ENCODE results near the gene ZNF20. TPM values are rescaled to one million over a fixed set of nuclear protein-coding genes. Genes with fewer than 3 reads are reported as not detected.

Gene ZNF20
- total RNA-seq (2014; rRNA removed; shearing (Covaris generic)): 2.7 and 4.1 TPM in 2 replicates

- Histone ChIP-seq H3K4me3 (ENCODE audit: insufficient read depth, low read depth, low read length) (peak within 1 kb of the TSS; percentile 75), H3K27me3 (ENCODE audit: control insufficient read depth, insufficient read depth, low read length) (no peaks in the 10 kb centered on the region), H3K36me3 (replicated peaks; ENCODE audit: control insufficient read depth, insufficient read depth, low read length) (peaks cover 11% of the 10 kb centered on the region)
- peak; percentile 97 for DNase-seq
These were observed at the start of gene ZNF20 for GRCh38 chr19:12139885-12140544. Gene ZNF20 (minus strand): TSS chr19:12140350. CDS start chr19:12140182, 168 bp downstream.

- H3K36me3 ChIP-seq (replicated peaks; ENCODE audit: control insufficient read depth, insufficient read depth, low read length): peaks cover 19% of the 10 kb centered on the region
- H3K4me3 ChIP-seq (ENCODE audit: insufficient read depth, low read depth, low read length): no peak overlapping the region
- H3K27me3 ChIP-seq (ENCODE audit: control insufficient read depth, insufficient read depth, low read length): no peaks in the 10 kb centered on the region
- no peak for DNase-seq
These were observed 47.5 kb upstream of the ZNF20 start for GRCh38 chr19:12187625-12188024.

- no peak for DNase-seq
- Histone ChIP-seq H3K27me3 (ENCODE audit: control insufficient read depth, insufficient read depth, low read length) (no peaks in the 10 kb centered on the region), H3K4me3 (ENCODE audit: insufficient read depth, low read depth, low read length) (no peak overlapping the region), H3K36me3 (replicated peaks; ENCODE audit: control insufficient read depth, insufficient read depth, low read length) (no peaks in the 10 kb centered on the region)
These were observed 40.2 kb upstream of the ZNF20 start for GRCh38 chr19:12180377-12180776.

GRCh38 chr19:12166626-12167025 is 26.5 kb upstream of the ZNF20 start:
- Histone ChIP-seq H3K4me3 (ENCODE audit: insufficient read depth, low read depth, low read length) (no peak overlapping the region), H3K27me3 (ENCODE audit: control insufficient read depth, insufficient read depth, low read length) (no peaks in the 10 kb centered on the region), H3K36me3 (replicated peaks; ENCODE audit: control insufficient read depth, insufficient read depth, low read length) (no peaks in the 10 kb centered on the region; the same call in 1 of the 2 replicates)
- DNase-seq: no peak

GRCh38 chr19:12163826-12164225 is 23.7 kb upstream of the ZNF20 start:
- no peaks in the 10 kb centered on the region for H3K36me3 ChIP-seq (replicated peaks; ENCODE audit: control insufficient read depth, insufficient read depth, low read length)
- peak overlapping the region; percentile 83 for H3K4me3 ChIP-seq (ENCODE audit: insufficient read depth, low read depth, low read length)
- DNase-seq: peak; percentile 36
- no peaks in the 10 kb centered on the region for H3K27me3 ChIP-seq (ENCODE audit: control insufficient read depth, insufficient read depth, low read length)

GRCh38 chr19:12162882-12163806 is 23.0 kb upstream of the ZNF20 start, which contains the start of gene ZNF136:
Gene ZNF136 (plus strand): TSS chr19:12163096. CDS start chr19:12163204, 108 bp downstream.
- DNase-seq: peak; percentile 98
- peak within 1 kb of the TSS; percentile 83 for H3K4me3 ChIP-seq (ENCODE audit: insufficient read depth, low read depth, low read length)
- H3K27me3 ChIP-seq (ENCODE audit: control insufficient read depth, insufficient read depth, low read length): no peaks in the 10 kb centered on the region
- H3K36me3 ChIP-seq (replicated peaks; ENCODE audit: control insufficient read depth, insufficient read depth, low read length): no peaks in the 10 kb centered on the region

- Histone ChIP-seq H3K4me3 (ENCODE audit: insufficient read depth, low read depth, low read length) (peak overlapping the region; percentile 83; the same call in 1 of the 2 replicates), H3K27me3 (ENCODE audit: control insufficient read depth, insufficient read depth, low read length) (no peaks in the 10 kb centered on the region), H3K36me3 (replicated peaks; ENCODE audit: control insufficient read depth, insufficient read depth, low read length) (no peaks in the 10 kb centered on the region)
- DNase-seq: no peak
These were observed 22.3 kb upstream of the ZNF20 start for GRCh38 chr19:12162513-12162881.

GRCh38 chr19:12159773-12160414 is 19.7 kb upstream of the ZNF20 start:
- DNase-seq: peak; percentile 78
- no peak overlapping the region for H3K4me3 ChIP-seq (ENCODE audit: insufficient read depth, low read depth, low read length)
- no peaks in the 10 kb centered on the region for H3K36me3 ChIP-seq (replicated peaks; ENCODE audit: control insufficient read depth, insufficient read depth, low read length)
- H3K27me3 ChIP-seq (ENCODE audit: control insufficient read depth, insufficient read depth, low read length): no peaks in the 10 kb centered on the region; the same call in 1 of the 2 replicates

GRCh38 chr19:12156223-12157058 is 16.3 kb upstream of the ZNF20 start, which contains the start of gene ZNF625:
Gene ZNF625 (minus strand): TSS chr19:12156734. CDS start chr19:12156558, 176 bp downstream.
- H3K27me3 ChIP-seq (ENCODE audit: control insufficient read depth, insufficient read depth, low read length): no peaks in the 10 kb centered on the region; the same call in 1 of the 2 replicates
- H3K36me3 ChIP-seq (replicated peaks; ENCODE audit: control insufficient read depth, insufficient read depth, low read length): peaks cover 2% of the 10 kb centered on the region; the same call in 1 of the 2 replicates
- peak within 1 kb of the TSS; percentile 83 for H3K4me3 ChIP-seq (ENCODE audit: insufficient read depth, low read depth, low read length)
- peak; percentile 97 for DNase-seq

GRCh38 chr19:12155324-12155860 is 15.2 kb upstream of the ZNF20 start:
- Histone ChIP-seq H3K36me3 (replicated peaks; ENCODE audit: control insufficient read depth, insufficient read depth, low read length) (peaks cover 3% of the 10 kb centered on the region), H3K4me3 (ENCODE audit: insufficient read depth, low read depth, low read length) (peak overlapping the region; percentile 83), H3K27me3 (ENCODE audit: control insufficient read depth, insufficient read depth, low read length) (no peaks in the 10 kb centered on the region; the same call in 1 of the 2 replicates)
- DNase-seq: peak; percentile 23

- no peaks in the 10 kb centered on the region for H3K27me3 ChIP-seq (ENCODE audit: control insufficient read depth, insufficient read depth, low read length)
- DNase-seq: no peak
- peaks cover 23% of the 10 kb centered on the region for H3K36me3 ChIP-seq (replicated peaks; ENCODE audit: control insufficient read depth, insufficient read depth, low read length)
- no peak overlapping the region for H3K4me3 ChIP-seq (ENCODE audit: insufficient read depth, low read depth, low read length)
These were observed 5.2 kb upstream of the ZNF20 start for GRCh38 chr19:12145348-12145747.

GRCh38 chr19:12141405-12141736 is 1.2 kb upstream of the ZNF20 start:
- Histone ChIP-seq H3K27me3 (ENCODE audit: control insufficient read depth, insufficient read depth, low read length) (no peaks in the 10 kb centered on the region), H3K4me3 (ENCODE audit: insufficient read depth, low read depth, low read length) (no peak overlapping the region), H3K36me3 (replicated peaks; ENCODE audit: control insufficient read depth, insufficient read depth, low read length) (peaks cover 21% of the 10 kb centered on the region)
- DNase-seq: no peak

GRCh38 chr19:12140545-12141404 is 625 bp upstream of the ZNF20 start:
- Histone ChIP-seq H3K36me3 (replicated peaks; ENCODE audit: control insufficient read depth, insufficient read depth, low read length) (peaks cover 17% of the 10 kb centered on the region), H3K27me3 (ENCODE audit: control insufficient read depth, insufficient read depth, low read length) (no peaks in the 10 kb centered on the region), H3K4me3 (ENCODE audit: insufficient read depth, low read depth, low read length) (peak overlapping the region; percentile 17)
- peak; percentile 82 for DNase-seq

Measured in H7 (cell line).